Trophoblast cell (in vitro differentiated cells and primary cell): ENCODE results near the gene BANF2.

Experiments used
- DNase-seq, 2 donors: peaks; one replicate each; pipeline ENCODE4 v3.0.0-alpha.2; 2016
- H2AFZ ChIP-seq: 2 replicates; pipeline ENCODE4 v1.6.1; 2013; ENCODE audit warnings: low read length, moderate library complexity, mild to moderate bottlenecking; ENCODE audit not compliant: insufficient read depth, poor library complexity
- H2AK5ac ChIP-seq: 2 replicates; pipeline ENCODE4 v1.6.1; 2013; ENCODE audit warnings: mild to moderate bottlenecking, low read length
- H2BK120ac ChIP-seq: 2 replicates; pipeline ENCODE4 v1.6.1; 2013; ENCODE audit warnings: low read length, mild to moderate bottlenecking, moderate library complexity; ENCODE audit not compliant: insufficient read depth, poor library complexity
- H2BK12ac ChIP-seq: 2 replicates; pipeline ENCODE4 v1.6.1; 2013; ENCODE audit warnings: mild to moderate bottlenecking, low read length, moderate library complexity
- H2BK5ac ChIP-seq: 2 replicates; pipeline ENCODE4 v1.6.1; 2013; ENCODE audit warnings: low read length, low read depth, moderate library complexity, mild to moderate bottlenecking; ENCODE audit not compliant: poor library complexity
- H3K14ac ChIP-seq: 2 replicates; pipeline ENCODE4 v1.6.1; 2013; ENCODE audit warnings: mild to moderate bottlenecking, low read length
- H3K18ac ChIP-seq: 2 replicates; pipeline ENCODE4 v1.6.1; 2013; ENCODE audit warnings: mild to moderate bottlenecking, low read length
- H3K23ac ChIP-seq: 2 replicates; pipeline ENCODE4 v1.6.1; 2013; ENCODE audit warnings: low read length
- H3K27ac ChIP-seq: 2 replicates; pipeline ENCODE4 v1.5.1; 2013; ENCODE audit warnings: low read depth, mild to moderate bottlenecking, inconsistent platforms, low read length, moderate library complexity
- H3K27me3 ChIP-seq: 2 replicates; pipeline ENCODE4 v1.6.1; 2013; ENCODE audit warnings: inconsistent platforms, mild to moderate bottlenecking, low read length, moderate library complexity; ENCODE audit not compliant: insufficient read depth
- H3K36me3 ChIP-seq, 2 experiments: 1 replicate in 1 of 2; 2 replicates in 1 of 2; pipeline ENCODE4 v1.6.1; 2013; ENCODE audit warnings: low read length in 2 of 2, mild to moderate bottlenecking in 2 of 2, moderate library complexity in 1 of 2; ENCODE audit not compliant: insufficient read depth in 2 of 2, control insufficient read depth in 1 of 2
- H3K4ac ChIP-seq: 2 replicates; pipeline ENCODE4 v1.6.1; 2013; ENCODE audit warnings: low read depth, mild to moderate bottlenecking, low read length, moderate library complexity
- H3K4me1 ChIP-seq, 2 experiments: 1 replicate in 1 of 2; 2 replicates in 1 of 2; pipeline ENCODE4 v1.6.1; 2013; ENCODE audit warnings: low read length in 2 of 2, mild to moderate bottlenecking in 2 of 2, moderate library complexity in 1 of 2; ENCODE audit not compliant: insufficient read depth in 2 of 2, control insufficient read depth in 1 of 2
- H3K4me2 ChIP-seq: 2 replicates; pipeline ENCODE4 v1.6.1; 2013; ENCODE audit warnings: inconsistent platforms, mild to moderate bottlenecking, low read length, moderate library complexity
- H3K4me3 ChIP-seq: 2 replicates; pipeline ENCODE4 v1.5.1; 2013; ENCODE audit warnings: mild to moderate bottlenecking, low read depth, low read length, inconsistent platforms
- H3K79me1 ChIP-seq: one replicate; pipeline ENCODE4 v1.6.1; 2013; ENCODE audit warnings: low read length
- H3K79me2 ChIP-seq: 2 replicates; pipeline ENCODE4 v1.6.1; 2013; ENCODE audit warnings: low read length, mild to moderate bottlenecking; ENCODE audit not compliant: control insufficient read depth, insufficient read depth, poor library complexity
- H3K9ac ChIP-seq: 2 replicates; pipeline ENCODE4 v1.6.1; 2013; ENCODE audit warnings: mild to moderate bottlenecking, low read length
- H3K9me3 ChIP-seq: 2 replicates; pipeline ENCODE4 v1.6.1; 2013; ENCODE audit warnings: low read depth, mild to moderate bottlenecking, control low read depth, inconsistent platforms, low read length; ENCODE audit not compliant: insufficient read depth
- H4K12ac ChIP-seq: 2 replicates; pipeline ENCODE4 v1.6.1; 2013; ENCODE audit warnings: low read depth, mild to moderate bottlenecking, low read length, moderate library complexity
- H4K8ac ChIP-seq: 2 replicates; pipeline ENCODE4 v1.6.1; 2013; ENCODE audit warnings: low read depth, mild to moderate bottlenecking, low read length, moderate library complexity
- H4K91ac ChIP-seq: one replicate; pipeline ENCODE4 v1.6.1; 2013; ENCODE audit warnings: low read depth, mild to moderate bottlenecking, low read length, moderate library complexity
- WGBS: extraction: QIAGEN DNeasy Blood & Tissue Kit; methylation state at CpG from one replicate; pipeline ENCODE4 v1.1.7; 2013; ENCODE audit warnings: missing lambda C conversion rate; ENCODE audit not compliant: insufficient read length, insufficient coverage; ENCODE audit errors: extremely low coverage; 5-methylcytosine and 5-hydroxymethylcytosine counted together

BANF2 gene

GRCh38 chr20:17690144-17690543, 9.6 kb upstream of the BANF2 start:
- H3K79me1 ChIP-seq: no peaks in the 10 kb centered on the region
- no peaks in the 10 kb centered on the region for H3K27me3 ChIP-seq
- no peak overlapping the region for H4K12ac ChIP-seq
- H2AK5ac ChIP-seq: no peak overlapping the region
- H3K23ac ChIP-seq: no peak overlapping the region
- H2BK12ac ChIP-seq: no peak overlapping the region
- no CpG with 5 or more reads among the region's 2 CpGs for WGBS
- H3K79me2 ChIP-seq: no peaks in the 10 kb centered on the region
- no peak overlapping the region for H2BK5ac ChIP-seq
- peaks cover 2% of the 10 kb centered on the region for H3K9me3 ChIP-seq
- H2AFZ ChIP-seq: no peak overlapping the region
- H3K4me2 ChIP-seq: no peak overlapping the region
- no peak overlapping the region for H3K18ac ChIP-seq
- no peaks in the 10 kb centered on the region for H3K36me3 ChIP-seq
- no peak overlapping the region for H2BK120ac ChIP-seq
- H3K4me3 ChIP-seq: no peak overlapping the region
- H3K9ac ChIP-seq: no peak overlapping the region
- no peak overlapping the region for H3K27ac ChIP-seq
- H4K8ac ChIP-seq: no peak overlapping the region
- H3K4me1 ChIP-seq: no peaks in the 10 kb centered on the region
- H3K14ac ChIP-seq: no peak overlapping the region
- H4K91ac ChIP-seq: no peak overlapping the region
- H3K4ac ChIP-seq: no peak overlapping the region
- DNase-seq: no peak

GRCh38 chr20:17691758-17692157, 8.0 kb upstream of the BANF2 start:
- peaks cover 1% of the 10 kb centered on the region for H3K9me3 ChIP-seq
- WGBS: no CpG with 5 or more reads among the region's 2 CpGs
- H3K23ac ChIP-seq: no peak overlapping the region

DNA sequence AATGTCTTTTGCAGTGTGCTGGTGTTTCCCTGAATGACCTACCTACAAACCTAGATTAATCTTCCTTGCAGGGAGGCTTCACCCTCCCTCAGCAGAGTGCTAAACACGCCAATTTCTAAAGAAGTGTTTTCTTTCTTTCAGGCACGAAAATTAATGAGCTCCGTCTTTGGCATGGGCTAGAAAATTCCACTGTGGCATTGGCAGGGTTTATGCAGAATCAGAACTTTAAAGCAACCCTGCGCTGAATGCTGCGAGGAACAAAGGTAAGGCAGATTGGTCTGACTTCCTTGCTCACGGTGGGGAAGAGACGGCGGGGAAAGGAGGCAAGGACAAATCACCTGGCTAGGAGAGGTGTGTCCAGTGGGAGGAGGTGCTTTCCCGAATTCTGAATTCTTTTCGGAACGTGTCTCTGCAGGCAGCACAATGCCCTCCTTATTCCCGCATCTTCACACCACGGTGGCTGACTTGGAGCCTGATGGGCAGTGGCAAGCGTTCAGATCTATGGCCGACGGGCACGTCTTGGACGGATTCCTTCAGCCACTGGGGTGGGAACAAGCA, 6.2 kb upstream of the BANF2 start:
- H2AFZ ChIP-seq: no peak overlapping the region
- no peak overlapping the region for H3K14ac ChIP-seq
- no peak overlapping the region for H4K91ac ChIP-seq
- no peak overlapping the region for H4K12ac ChIP-seq
- H3K36me3 ChIP-seq: no peaks in the 10 kb centered on the region
- no CpG with 5 or more reads among the region's 18 CpGs for WGBS
- H3K9ac ChIP-seq: no peak overlapping the region
- H3K27me3 ChIP-seq: no peaks in the 10 kb centered on the region
- H3K4me2 ChIP-seq: no peak overlapping the region
- no peaks in the 10 kb centered on the region for H3K79me2 ChIP-seq
- H2BK5ac ChIP-seq: no peak overlapping the region
- H2BK120ac ChIP-seq: no peak overlapping the region
- no peak overlapping the region for H3K4ac ChIP-seq
- H3K9me3 ChIP-seq: no peaks in the 10 kb centered on the region
- H3K23ac ChIP-seq: no peak overlapping the region
- H2BK12ac ChIP-seq: no peak overlapping the region
- no peak overlapping the region for H3K18ac ChIP-seq
- H4K8ac ChIP-seq: no peak overlapping the region
- no peaks in the 10 kb centered on the region for H3K79me1 ChIP-seq
- H2AK5ac ChIP-seq: no peak overlapping the region
- H3K4me3 ChIP-seq: no peak overlapping the region
- no peak overlapping the region for H3K27ac ChIP-seq
- no peaks in the 10 kb centered on the region for H3K4me1 ChIP-seq
- DNase-seq: no peak

More at GRCh38 chr20:17691758-17692157, 8.0 kb upstream of the BANF2 start:
- H3K9ac ChIP-seq: no peak overlapping the region
- no peak overlapping the region for H2AK5ac ChIP-seq
- H2BK120ac ChIP-seq: no peak overlapping the region
- no peak overlapping the region for H4K91ac ChIP-seq
- H3K4me1 ChIP-seq: no peaks in the 10 kb centered on the region
- H2BK5ac ChIP-seq: no peak overlapping the region
- no peaks in the 10 kb centered on the region for H3K27me3 ChIP-seq
- no peak for DNase-seq
- H3K4me2 ChIP-seq: no peak overlapping the region
- H3K36me3 ChIP-seq: no peaks in the 10 kb centered on the region
- no peaks in the 10 kb centered on the region for H3K79me1 ChIP-seq
- H3K14ac ChIP-seq: no peak overlapping the region
- H3K27ac ChIP-seq: no peak overlapping the region
- no peak overlapping the region for H3K4me3 ChIP-seq
- H3K4ac ChIP-seq: no peak overlapping the region
- H3K18ac ChIP-seq: no peak overlapping the region
- no peak overlapping the region for H4K8ac ChIP-seq
- H2AFZ ChIP-seq: no peak overlapping the region
- no peak overlapping the region for H4K12ac ChIP-seq
- no peak overlapping the region for H2BK12ac ChIP-seq
- no peaks in the 10 kb centered on the region for H3K79me2 ChIP-seq

- H3K9me3 ChIP-seq: no peaks in the 10 kb centered on the region
- no peak overlapping the region for H2BK12ac ChIP-seq
- WGBS: no CpG with 5 or more reads among the region's 3 CpGs
- H3K79me1 ChIP-seq: no peaks in the 10 kb centered on the region
- no peaks in the 10 kb centered on the region for H3K36me3 ChIP-seq
- H3K23ac ChIP-seq: no peak overlapping the region
- no peak overlapping the region for H3K4ac ChIP-seq
- H3K79me2 ChIP-seq: no peaks in the 10 kb centered on the region
- H2BK120ac ChIP-seq: no peak overlapping the region
- no peak overlapping the region for H4K91ac ChIP-seq
- DNase-seq: no peak
- H3K4me1 ChIP-seq: no peaks in the 10 kb centered on the region
- H3K4me2 ChIP-seq: no peak overlapping the region
- no peak overlapping the region for H3K9ac ChIP-seq
- H2AFZ ChIP-seq: no peak overlapping the region
- H4K8ac ChIP-seq: no peak overlapping the region
- H3K27me3 ChIP-seq: no peaks in the 10 kb centered on the region
- no peak overlapping the region for H3K4me3 ChIP-seq
- H3K18ac ChIP-seq: no peak overlapping the region
- H3K14ac ChIP-seq: no peak overlapping the region
- no peak overlapping the region for H4K12ac ChIP-seq
- no peak overlapping the region for H2BK5ac ChIP-seq
- H3K27ac ChIP-seq: no peak overlapping the region
- no peak overlapping the region for H2AK5ac ChIP-seq
Measured at GRCh38 chr20:17694767-17695166, 5.0 kb upstream of the BANF2 start.
